ENCODE data around the gene AOC2.
"Not testable (repeated sequence)": the region's sequence is repeated elsewhere in the genome, so short reads cannot be mapped to it uniquely, and the experiment has no call there.

The AOC2 gene

DNA sequence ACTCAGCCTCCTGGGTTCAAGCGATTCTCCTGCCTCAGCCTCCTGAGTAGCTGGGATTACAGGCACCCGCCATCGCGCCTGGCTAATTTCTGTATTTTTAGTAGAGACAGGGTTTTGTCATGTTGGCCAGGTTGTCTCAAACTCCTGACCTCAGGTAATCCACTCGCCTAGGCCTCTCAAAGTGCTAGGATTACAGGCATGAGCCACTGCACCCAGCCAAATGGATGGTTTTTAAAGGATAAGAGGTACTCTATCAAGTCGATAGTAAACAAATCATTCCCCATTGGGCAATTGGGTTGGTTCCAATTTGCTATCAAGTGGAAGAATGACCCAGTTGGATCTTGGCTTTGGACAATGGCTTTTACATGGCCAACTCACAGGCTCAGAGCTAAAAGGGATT is 37.3 kb downstream of the AOC2 start:
- DNase-seq (ENCODE audit: low read depth in 2 of 2), result not testable (repeated sequence)

DNA sequence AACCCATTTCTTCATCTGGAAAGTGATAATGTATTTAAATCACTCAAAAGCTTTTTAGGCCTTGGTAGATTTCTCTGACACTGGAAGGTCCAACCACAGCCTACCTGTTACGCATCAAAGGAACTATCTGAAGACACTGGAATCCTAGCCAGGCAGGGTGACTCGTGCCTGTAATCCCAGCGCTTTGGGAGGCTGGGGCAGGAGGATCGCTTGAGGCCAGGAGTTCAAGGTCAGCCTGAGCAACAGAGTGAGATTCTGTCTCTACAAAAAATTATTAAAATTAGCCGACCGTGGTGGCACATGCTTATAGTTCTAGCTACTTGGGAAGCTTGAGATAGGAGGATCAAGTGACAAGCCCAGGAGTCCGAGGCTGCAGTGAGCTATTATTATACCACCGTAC is 37.8 kb downstream of the AOC2 start:
- DNase-seq (ENCODE audit: low read depth in 2 of 2), result no peak

DNA sequence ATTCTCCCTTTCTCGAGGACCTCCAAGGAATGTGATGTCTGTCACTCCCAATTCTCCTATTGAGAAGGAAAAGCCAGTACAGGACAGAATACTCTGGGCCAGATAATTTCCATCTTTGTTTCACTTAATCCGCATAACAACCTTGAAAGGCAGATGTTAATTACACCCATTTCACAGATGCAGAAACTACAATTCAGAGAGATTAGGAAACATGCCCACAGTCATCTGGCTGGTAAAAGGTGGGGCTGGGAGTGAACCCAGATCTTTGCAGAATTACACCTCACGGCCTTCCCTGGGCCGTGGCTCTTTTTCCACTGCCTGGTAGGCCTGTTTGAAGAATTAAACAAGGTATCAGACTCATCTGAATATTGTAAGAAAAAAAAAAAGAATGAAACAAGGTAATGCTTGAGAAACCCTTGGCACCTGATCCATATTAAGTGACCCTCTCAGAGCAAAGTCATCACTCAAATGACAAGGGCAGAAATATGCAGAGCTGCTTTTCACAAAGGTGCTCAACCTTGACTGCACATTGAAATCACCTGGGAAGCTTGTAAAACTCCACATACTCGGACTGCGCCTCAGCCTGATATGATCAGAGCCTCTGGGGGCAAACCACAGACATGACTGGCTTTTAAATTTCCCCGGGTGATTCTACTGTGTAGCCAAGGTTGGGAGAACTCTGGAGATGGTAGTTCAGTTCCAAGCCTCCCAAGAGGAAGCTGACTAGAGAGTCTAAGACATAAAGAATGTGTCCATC is 39.6 kb downstream of the AOC2 start:
- DNase-seq (ENCODE audit: low read depth in 2 of 2), result no peak

DNA sequence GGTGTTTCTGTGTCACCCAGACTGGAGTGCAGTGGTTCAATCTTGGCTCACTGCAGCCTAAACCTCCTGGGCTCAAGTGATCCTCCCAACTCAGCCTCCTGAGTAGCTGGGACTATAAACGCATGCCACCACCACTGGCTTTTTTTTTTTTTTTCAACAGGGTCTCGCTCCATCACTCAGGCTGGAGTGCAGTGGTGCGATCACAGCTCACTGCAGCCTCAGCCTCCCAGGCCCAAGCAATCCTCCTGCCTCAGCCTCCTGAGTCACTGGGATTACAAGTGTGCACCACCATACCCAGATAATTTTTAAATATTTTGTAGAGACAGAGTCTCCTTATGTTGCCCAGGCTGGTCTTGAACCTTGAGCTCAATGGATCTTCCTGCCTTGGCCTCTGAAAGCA is 41.4 kb downstream of the AOC2 start:
- DNase-seq (ENCODE audit: low read depth in 2 of 2), result not testable (repeated sequence)

DNA sequence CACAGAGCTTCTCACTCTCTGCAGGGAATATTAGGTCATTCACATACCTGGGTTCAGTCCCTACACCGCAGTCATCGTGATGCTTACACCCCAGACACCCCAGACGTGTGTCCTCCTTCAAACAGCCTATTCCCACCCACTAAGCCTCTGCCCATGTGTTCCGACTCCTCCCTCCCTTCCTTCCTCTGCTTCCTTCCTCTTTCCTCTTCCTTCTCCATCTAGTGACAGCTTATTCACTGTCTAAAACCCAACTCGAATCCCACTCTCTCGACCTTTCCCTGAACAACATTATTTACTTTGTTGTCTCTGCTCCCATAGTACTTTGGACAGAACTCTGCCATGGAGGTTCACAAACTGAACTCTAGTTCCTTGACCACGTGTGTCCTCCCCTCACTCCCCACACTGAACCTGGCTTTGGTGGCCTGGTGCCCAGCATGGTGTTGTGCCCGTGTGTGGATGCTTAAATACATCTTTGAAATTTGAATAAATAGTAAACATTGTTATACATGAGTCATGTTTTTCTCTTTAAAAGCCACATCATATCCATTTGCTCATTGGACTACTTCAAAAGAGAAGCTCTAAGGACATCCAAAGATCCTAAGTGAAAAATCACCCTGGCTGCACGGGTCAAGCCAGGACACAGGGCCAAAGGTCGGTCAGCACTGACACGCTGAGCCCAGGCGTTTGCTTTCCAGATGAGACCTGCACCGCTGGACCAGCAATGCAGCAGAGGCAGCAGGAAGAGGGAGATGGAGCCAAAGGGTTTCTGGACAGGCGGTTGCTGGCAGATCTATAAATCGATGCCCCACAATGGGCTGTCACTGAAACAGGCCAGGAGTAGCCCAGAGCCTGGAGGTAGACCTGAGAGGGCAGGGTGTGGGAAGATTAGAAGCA is 42.1 kb downstream of the AOC2 start:
- no peak for DNase-seq (ENCODE audit: low read depth in 2 of 2)

DNA sequence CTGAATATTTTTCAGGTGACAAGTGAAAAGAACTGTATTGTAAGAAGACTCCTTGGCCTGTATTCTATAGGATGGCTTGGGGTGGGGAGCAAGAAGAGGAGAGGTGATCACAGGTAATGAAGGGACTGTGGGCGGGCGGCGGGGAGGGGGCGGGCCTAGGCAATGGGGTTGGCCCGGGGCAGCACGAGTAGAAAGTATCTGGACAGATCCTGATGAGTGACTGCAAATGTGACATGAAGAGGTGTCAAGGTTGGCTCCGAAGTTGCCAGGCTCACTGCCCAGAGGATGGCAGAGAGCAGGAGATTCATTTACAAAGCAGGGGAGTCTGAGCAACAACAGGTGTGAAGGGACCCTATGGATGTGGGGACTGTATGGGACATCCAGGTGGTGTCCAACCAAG is 45.4 kb downstream of the AOC2 start:
- no peak for DNase-seq (ENCODE audit: low read depth in 2 of 2)

DNA sequence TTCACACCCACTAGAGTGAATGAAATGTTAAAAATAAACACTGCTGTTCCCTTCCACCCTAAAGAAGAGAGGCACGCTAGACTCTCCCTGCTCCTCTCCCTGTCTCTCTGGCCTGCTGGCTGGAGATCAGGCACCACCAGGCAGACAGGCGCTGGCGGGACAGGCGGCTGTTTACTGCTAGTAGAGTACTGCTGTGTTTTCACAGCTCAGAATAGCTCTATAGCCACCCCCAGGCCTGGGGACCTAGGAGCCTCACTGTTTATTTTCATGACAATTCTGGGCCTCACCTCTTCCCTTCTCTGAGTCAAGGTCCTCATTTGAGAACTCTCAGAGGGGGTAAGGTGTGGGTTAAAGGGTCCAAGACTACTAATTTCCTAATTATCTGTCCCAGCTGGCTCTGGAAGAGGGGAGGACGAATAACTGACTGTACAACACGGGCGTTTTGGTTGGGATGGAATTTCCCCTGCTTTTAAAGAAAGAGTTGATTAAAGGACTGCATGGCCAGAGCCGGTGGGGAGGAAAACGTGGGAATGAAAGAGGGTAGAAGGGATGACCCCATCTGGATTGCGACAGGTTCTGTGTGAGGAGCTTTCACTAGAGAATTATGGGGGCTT is 47.3 kb downstream of the AOC2 start:
- DNase-seq (ENCODE audit: low read depth in 2 of 2), result no peak

DNA sequence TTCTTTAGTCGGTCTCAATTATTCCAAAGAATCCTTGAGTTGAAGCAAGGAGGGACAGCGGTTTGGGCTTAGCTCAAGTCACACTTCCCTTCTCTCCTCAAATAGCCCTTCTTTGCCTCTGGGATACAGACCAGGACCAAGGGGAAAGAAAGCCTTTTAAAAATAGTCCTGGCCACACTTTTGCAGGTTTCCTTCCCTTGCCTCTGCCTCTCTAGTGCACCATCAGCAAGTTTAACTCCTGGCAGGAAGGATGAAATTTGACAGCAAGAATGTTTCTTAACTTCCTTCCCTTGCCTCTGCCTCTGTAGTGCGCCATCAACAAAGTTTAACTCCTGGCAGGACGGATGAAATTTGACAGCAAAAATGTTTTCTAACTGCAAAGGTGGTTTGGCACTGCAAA is 49.0 kb downstream of the AOC2 start:
- DNase-seq (ENCODE audit: low read depth in 2 of 2), result no peak

DNA sequence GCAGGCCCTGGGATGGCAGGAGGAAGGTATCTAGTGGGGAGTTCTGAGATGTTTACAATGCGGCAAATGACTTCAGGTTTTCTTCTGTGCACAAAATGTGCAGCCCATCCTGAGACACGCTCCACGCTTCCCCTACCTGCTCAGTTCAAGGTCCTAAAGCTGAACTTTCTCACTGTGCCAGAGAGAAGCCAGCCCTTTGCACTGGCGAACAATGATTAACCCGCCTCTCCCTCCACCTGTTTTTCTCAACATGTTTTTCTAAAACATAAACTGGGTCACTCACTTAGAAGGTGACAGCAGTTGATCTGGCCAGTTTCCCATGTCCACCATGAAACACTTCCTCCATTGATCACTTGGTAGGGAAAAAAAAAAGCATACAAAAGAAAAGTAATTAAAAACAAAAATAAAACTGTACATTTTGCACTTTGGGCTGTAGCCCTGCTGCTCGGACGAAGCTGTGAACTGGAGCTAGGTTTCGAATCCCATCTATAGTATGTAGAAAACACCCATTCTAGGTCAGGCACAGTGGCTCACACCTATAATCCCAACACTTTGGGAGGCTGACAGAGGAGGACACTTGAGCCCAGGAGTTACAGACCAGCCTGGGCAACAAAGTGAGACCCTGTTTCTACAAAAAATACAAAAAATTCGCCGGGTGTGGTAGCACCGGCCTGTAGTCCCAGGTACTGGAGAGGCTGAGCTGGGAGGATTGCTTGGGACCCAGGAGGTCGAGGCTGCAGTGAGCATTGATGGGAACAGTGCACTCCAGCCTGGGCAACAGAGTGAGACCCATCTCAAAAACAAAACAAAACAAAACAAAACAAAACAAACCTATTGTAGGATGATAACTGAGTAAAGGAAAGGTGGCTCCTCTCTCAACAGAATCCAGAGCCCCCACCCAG is 50.2 kb downstream of the AOC2 start:
- DNase-seq (ENCODE audit: low read depth in 2 of 2), result no peak

DNA sequence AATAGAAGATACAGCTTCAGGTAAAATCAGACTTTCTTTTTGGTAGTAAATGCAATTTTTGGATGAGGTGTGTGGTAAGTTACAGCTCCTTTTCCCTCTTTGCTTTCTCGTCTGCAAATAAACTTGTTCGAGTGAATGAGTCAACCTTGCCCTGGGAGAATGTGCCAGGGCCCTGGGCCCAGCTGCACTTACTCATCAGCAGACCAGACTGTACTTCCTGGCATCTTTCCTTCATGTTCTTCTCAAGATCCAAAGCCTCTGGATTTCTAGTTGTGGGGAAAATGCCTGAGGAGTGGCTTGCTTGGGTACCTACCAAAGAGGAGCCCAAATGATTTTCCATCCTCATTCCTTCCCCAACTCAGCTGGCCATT is 50.8 kb downstream of the AOC2 start:
- no peak for DNase-seq (ENCODE audit: low read depth in 2 of 2)

DNA sequence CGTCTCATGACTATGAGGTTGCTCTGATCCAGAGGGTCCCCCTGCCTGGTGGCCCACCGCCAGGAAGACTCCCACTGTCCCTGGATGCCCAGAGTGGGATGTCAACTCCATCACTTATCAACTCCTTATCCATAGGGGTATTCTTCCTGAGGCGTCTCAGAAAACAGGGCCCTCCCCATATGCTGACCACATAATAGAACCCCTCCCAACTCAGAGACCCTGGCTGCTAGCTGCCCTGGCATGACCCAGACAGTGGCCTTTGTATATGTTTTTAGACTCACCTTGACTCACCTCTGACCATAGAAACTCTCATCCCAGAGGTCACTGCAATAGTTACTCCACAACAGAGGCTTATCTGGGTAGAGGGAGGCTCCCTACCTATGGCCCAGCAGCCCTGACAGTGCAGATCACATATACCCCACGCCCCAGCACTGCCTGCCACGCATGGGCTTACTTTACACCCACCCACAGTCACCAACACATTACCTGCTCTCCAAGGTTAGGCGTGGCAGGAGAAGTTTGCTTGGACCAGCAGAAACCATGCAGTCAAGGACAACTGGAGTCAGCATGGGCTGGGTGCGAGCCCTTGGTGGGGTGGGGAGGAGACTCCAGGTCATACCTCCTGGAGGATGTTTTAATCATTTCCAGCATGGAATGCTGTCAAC is 53.9 kb downstream of the AOC2 start:
- DNase-seq (ENCODE audit: low read depth in 2 of 2), result no peak

DNA sequence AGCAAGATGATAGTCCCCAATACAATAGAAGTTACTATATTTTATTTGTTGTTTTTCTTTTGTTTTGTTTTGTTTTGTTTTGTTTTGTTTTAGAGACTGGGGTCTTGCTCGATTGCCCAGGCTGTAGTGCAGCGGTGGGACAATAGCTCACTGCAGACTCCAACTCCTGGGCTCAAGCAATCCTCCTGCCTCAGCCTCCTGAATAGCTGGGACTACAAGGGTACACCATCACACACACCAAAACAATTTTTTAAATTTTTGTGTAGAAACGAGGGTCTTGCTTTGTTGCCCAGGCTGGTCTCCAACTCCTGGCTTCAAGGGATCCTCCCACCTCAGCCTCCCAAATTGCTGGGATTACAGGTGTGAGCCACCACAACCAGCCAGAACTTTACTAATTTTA is 55.6 kb downstream of the AOC2 start:
- DNase-seq (ENCODE audit: low read depth in 2 of 2), result not testable (repeated sequence)

Measured in stimulated activated CD4-positive, alpha-beta T cell treated with anti-CD3 and anti-CD28 coated beads, Interleukin-12 subunit alpha, Interleukin-12 subunit beta, amount 100 ng/mL, for 24 hours (primary cell).